ENCODE data around the gene TICRR. TPM values are rescaled to one million over a fixed set of nuclear protein-coding genes. Genes with fewer than 3 reads are reported as not detected.

Gene TICRR
- total RNA-seq, 1 donor from 2014 or later = 2.2 TPM

DNA sequence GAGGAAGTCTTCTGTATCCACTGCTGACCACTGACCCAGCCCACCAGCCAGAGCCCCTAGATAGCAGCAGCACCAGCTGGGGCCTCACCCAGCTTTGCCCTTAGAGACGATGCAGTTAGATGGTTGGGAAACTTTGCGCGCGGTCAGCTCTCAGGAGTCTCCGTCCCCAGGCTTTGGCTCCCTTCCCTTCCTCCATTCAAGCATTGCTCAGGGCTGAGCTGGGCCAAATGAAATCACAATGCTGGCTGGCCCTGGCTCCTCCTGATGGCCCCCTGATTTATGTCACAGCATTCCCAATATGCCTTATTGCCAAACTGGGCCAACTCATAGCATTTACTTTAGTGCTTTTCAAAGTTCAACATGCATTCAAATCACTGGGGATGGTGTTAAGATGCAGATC lies 44.3 kb upstream of the TICRR start:
- TF ChIP-seq, protein P1, sequence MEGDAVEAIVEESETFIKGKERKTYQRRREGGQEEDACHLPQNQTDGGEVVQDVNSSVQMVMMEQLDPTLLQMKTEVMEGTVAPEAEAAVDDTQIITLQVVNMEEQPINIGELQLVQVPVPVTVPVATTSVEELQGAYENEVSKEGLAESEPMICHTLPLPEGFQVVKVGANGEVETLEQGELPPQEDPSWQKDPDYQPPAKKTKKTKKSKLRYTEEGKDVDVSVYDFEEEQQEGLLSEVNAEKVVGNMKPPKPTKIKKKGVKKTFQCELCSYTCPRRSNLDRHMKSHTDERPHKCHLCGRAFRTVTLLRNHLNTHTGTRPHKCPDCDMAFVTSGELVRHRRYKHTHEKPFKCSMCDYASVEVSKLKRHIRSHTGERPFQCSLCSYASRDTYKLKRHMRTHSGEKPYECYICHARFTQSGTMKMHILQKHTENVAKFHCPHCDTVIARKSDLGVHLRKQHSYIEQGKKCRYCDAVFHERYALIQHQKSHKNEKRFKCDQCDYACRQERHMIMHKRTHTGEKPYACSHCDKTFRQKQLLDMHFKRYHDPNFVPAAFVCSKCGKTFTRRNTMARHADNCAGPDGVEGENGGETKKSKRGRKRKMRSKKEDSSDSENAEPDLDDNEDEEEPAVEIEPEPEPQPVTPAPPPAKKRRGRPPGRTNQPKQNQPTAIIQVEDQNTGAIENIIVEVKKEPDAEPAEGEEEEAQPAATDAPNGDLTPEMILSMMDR (IDR thresholded peaks at IDR 0.05) = no peak
- H3K27ac Mint-ChIP-seq (ENCODE audit: unreplicated experiment) = no peak overlapping the region
- H3K4me1 Mint-ChIP-seq (ENCODE audit: low read depth) = peaks cover 5% of the 10 kb centered on the region
- H3K9me3 Mint-ChIP-seq (ENCODE audit: low read depth) = peaks cover 8% of the 10 kb centered on the region
- H3K27me3 Mint-ChIP-seq (ENCODE audit: low read depth) = peaks cover 20% of the 10 kb centered on the region
- DNase-seq (ENCODE audit: low spot score) = no peak
- H3K4me3 Mint-ChIP-seq (ENCODE audit: unreplicated experiment) = no peak overlapping the region
- no peaks in the 10 kb centered on the region for H3K36me3 Mint-ChIP-seq (ENCODE audit: low read depth)

DNA sequence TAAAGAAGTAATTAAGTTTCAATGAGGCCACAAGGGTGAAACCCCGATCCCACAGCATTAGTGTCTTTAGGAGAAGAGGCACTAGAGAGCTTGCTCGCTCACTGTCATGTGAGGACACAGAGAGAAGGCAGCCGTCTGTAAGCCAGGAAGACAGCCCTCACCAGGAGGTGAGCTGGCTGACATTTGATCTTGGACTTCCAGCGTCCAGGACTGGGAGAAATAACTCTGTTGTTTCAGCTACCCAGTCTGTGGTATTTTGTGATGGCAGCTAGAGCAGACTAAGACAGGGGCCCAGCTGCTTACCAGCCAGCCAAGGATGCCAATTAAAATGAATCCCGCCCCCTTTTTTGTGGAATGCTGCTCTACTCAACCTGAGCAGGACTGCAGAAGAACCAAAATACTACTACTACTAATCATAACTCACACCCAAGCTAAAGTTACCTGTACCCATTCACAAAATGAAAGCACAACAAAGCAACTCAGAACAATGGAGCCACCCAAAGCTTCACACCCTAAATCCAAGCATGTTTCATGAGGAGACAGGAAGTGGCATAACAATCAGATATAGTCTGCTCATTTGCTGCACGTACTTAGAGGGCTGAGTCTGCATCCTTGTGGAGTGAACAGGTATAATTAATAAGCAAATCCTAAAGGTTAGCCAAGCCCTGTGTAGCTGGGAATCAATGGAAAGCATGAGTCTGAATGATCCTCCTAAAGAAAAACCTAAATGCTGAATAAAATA lies 43.3 kb upstream of the TICRR start:
- peaks cover 8% of the 10 kb centered on the region for H3K9me3 Mint-ChIP-seq (ENCODE audit: low read depth)
- peaks cover 15% of the 10 kb centered on the region for H3K27me3 Mint-ChIP-seq (ENCODE audit: low read depth)
- no peak overlapping the region for H3K27ac Mint-ChIP-seq (ENCODE audit: unreplicated experiment)
- no peak overlapping the region for H3K4me3 Mint-ChIP-seq (ENCODE audit: unreplicated experiment)
- DNase-seq (ENCODE audit: low spot score) = no peak
- TF ChIP-seq, protein P1 (IDR thresholded peaks at IDR 0.05) = no peak
- peaks cover 5% of the 10 kb centered on the region for H3K4me1 Mint-ChIP-seq (ENCODE audit: low read depth)
- no peaks in the 10 kb centered on the region for H3K36me3 Mint-ChIP-seq (ENCODE audit: low read depth)

DNA sequence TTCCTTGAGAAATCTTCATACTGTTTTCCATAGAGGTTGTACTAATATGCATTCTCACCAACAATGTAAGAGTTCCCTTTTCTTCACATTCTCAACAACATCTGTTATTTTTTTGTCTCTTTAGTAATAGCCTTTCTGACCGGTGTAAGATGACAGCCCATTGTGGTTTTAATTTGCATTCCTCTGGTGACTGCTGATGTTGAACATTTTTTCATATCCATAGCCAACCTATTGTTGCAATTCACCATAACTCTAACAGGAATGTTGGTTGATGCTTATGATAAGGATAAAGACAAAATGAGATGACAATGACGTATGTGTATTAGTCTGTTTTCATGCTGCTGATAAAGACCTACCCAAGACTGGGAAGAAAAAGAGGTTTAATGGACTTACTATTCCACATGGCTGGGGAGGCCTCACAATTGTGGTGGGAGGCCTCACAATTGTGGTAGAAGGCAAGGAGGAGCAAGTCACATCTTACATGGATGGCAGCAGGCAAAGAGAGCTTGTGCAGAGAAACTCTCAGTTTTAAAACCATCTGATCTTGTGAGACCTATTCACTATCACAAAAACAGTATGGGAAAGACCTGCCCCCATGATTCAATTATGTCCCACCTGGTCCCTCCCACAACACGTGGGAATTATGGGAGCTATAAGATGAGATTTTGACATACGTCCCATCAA lies 41.3 kb upstream of the TICRR start:
- TF ChIP-seq, protein P1 (IDR thresholded peaks at IDR 0.05) = no peak
- peaks cover 5% of the 10 kb centered on the region for H3K4me1 Mint-ChIP-seq (ENCODE audit: low read depth)
- no peak overlapping the region for H3K4me3 Mint-ChIP-seq (ENCODE audit: unreplicated experiment)
- H3K27ac Mint-ChIP-seq (ENCODE audit: unreplicated experiment) = no peak overlapping the region
- DNase-seq (ENCODE audit: low spot score) = no peak
- peaks cover 2% of the 10 kb centered on the region for H3K36me3 Mint-ChIP-seq (ENCODE audit: low read depth)
- H3K27me3 Mint-ChIP-seq (ENCODE audit: low read depth) = peaks cover 15% of the 10 kb centered on the region
- H3K9me3 Mint-ChIP-seq (ENCODE audit: low read depth) = peaks cover 15% of the 10 kb centered on the region

DNA sequence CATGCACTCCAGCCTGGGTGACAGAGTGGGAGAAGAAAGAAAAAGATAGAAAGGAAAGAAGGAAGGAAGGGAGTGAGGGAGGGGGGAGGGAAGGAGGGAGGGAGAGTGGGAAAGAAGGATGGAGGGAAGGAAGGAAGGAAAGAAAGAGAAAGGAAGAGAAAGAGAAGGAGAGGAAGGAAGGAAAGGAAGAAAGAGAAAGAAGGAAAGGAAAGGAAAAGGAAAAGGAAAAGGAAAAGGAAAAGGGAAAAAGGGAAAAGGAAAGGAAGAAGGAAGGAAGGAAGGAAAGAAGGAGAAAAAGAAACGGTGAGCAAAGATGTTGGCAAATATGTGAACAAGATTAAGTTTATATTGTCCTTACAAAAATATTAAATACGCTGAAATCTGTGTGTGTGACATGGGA lies 36.2 kb upstream of the TICRR start:
- Mint-ChIP-seq H3K27ac (ENCODE audit: unreplicated experiment) (no peak overlapping the region), H3K4me3 (ENCODE audit: unreplicated experiment) (no peak overlapping the region), H3K27me3 (ENCODE audit: low read depth) (peaks cover 34% of the 10 kb centered on the region), H3K4me1 (ENCODE audit: low read depth) (no peaks in the 10 kb centered on the region), H3K9me3 (ENCODE audit: low read depth) (peaks cover 11% of the 10 kb centered on the region), H3K36me3 (ENCODE audit: low read depth) (peaks cover 2% of the 10 kb centered on the region)
- no peak for DNase-seq (ENCODE audit: low spot score)
- TF ChIP-seq, protein P1 (IDR thresholded peaks at IDR 0.05) = no peak

DNA sequence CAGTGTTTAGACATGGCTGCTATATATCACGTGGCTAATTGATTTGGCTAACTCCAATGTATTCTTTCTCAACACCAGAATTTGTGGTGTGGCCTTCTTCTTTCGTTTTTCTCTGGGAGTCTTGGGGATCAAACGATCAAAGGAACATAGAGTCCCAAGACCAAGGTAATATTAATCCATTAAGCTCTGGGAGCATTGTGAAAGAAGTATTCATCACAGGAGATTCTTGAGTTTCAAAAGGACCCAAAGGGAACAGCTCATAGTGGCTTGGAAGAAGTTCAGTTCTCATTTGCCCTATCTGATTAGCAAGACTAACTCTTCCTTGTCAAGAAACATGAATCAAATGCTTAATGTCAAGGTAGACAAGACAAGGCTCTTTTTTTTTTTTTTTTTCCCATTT lies 32.9 kb upstream of the TICRR start:
- H3K36me3 Mint-ChIP-seq (ENCODE audit: low read depth) = peaks cover 2% of the 10 kb centered on the region
- TF ChIP-seq, protein P1 (IDR thresholded peaks at IDR 0.05) = no peak
- DNase-seq (ENCODE audit: low spot score) = no peak
- H3K27me3 Mint-ChIP-seq (ENCODE audit: low read depth) = peaks cover 37% of the 10 kb centered on the region
- no peak overlapping the region for H3K27ac Mint-ChIP-seq (ENCODE audit: unreplicated experiment)
- H3K9me3 Mint-ChIP-seq (ENCODE audit: low read depth) = peaks cover 10% of the 10 kb centered on the region
- no peaks in the 10 kb centered on the region for H3K4me1 Mint-ChIP-seq (ENCODE audit: low read depth)
- no peak overlapping the region for H3K4me3 Mint-ChIP-seq (ENCODE audit: unreplicated experiment)

All from chondrocyte (in vitro differentiated cells).